Uterus (tissue), 4 donors: ENCODE results near the gene GUF1. TPM values are rescaled to one million over a fixed set of nuclear protein-coding genes. Genes with fewer than 3 reads are reported as not detected.

ENCODE experiments used
- DNase-seq, 2 donors: peaks; one replicate each; pipeline ENCODE4 v3.0.0-alpha.2; 2019 to 2020
- H3K27ac ChIP-seq, 2 donors: fragments of 200-600 bp; sonication (generic); 1 replicate in 1 of 2; 2 replicates in 1 of 2; pipeline ENCODE4 v1.5.1; 2016 to 2018
- H3K27me3 ChIP-seq, 2 donors: fragments of 200-600 bp; sonication (generic); one replicate each; pipeline ENCODE4 v1.5.1; 2018 to 2019; ENCODE audit warnings: control low read depth in 1 of 2
- H3K36me3 ChIP-seq, 2 donors: fragments of 200-600 bp; sonication (generic); one replicate each; pipeline ENCODE4 v1.5.1; 2019; ENCODE audit warnings: control low read depth in 1 of 2
- H3K4me1 ChIP-seq, 2 donors: fragments of 200-600 bp; sonication (generic); one replicate each; pipeline ENCODE4 v1.5.1; 2018 to 2019; ENCODE audit warnings: control low read depth in 1 of 2
- H3K4me3 ChIP-seq, 2 donors: fragments of 200-600 bp; sonication (generic); 1 replicate in 1 of 2; 2 replicates in 1 of 2; pipeline ENCODE4 v1.5.1; 2018 to 2019; ENCODE audit warnings: mild to moderate bottlenecking in 1 of 2
- H3K9me3 ChIP-seq, 2 donors: fragments of 200-600 bp; sonication (generic); one replicate each; pipeline ENCODE4 v1.5.1; 2019; ENCODE audit warnings: control low read depth in 1 of 2
- POLR2A ChIP-seq, 2 donors: fragments of 450-650 bp; IDR thresholded peaks; one replicate each; pipeline ENCODE4 v1.6.1; 2016; ENCODE audit warnings: antibody characterized with exemption in 2 of 2, mild to moderate bottlenecking in 1 of 2, moderate library complexity in 1 of 2
- intact Hi-C: fragments of 100-400 bp; cut with DNase I; formaldehyde crosslinking; loops from one replicate; pipeline ENCODE4 v1.15.1; 2023; ENCODE audit warnings: low total_unique reads
- total RNA-seq, 4 donors: library from RNA; depleted of rRNA in 3 of 4; stranded (reverse); fragments of >200 nt in 3 of 4; gene quantifications; one replicate each; pipeline versions ENCODE4 v1.1.0 to v1.2.4, GENCODE V29; 2014 to 2023
- TF ChIP-seq, protein P1 (sequence below), 4 experiments: fragments of 200-600 bp in 2 of 4; fragments of 450-650 bp in 2 of 4; sonication (generic) in 2 of 4; IDR thresholded peaks; one replicate each; pipeline ENCODE4 v1.5.1; 2016 to 2019; ENCODE audit warnings: antibody characterized with exemption in 4 of 4, mild to moderate bottlenecking in 2 of 4, moderate library complexity in 1 of 4
- donor health status: DM: yes; HTN: yes; CAD: no.

The GUF1 gene
- total RNA-seq, 4 donors from 2014 or later, result 3.8 to 32.3 (median 19.0) TPM

DNA sequence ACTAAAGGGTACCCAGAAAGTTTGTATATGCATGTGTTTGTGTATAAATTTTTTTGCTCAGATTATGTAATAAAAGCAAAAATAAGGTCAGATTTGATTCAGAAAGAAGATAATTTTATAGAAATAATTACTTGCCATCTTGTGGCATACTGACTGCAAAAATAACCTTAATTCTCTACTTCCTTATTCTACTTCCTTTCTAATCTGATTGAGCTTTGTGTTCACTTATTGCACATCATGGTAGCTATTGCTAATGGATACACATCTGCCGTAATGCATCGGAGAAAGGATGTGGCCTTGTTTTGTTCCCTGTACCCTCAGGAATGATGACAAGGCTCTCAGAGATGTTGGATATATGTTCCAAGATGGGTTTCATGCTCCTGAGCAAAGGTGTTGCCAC is 58.7 kb downstream of the GUF1 start:
- DNase-seq, result no peak
- intact Hi-C loops, result no loop called here
- H3K4me1 ChIP-seq, result no peaks in the 10 kb centered on the region
- H3K9me3 ChIP-seq, result no peaks in the 10 kb centered on the region
- no peaks in the 10 kb centered on the region for H3K36me3 ChIP-seq
- no peak overlapping the region for H3K4me3 ChIP-seq
- TF ChIP-seq, protein P1, sequence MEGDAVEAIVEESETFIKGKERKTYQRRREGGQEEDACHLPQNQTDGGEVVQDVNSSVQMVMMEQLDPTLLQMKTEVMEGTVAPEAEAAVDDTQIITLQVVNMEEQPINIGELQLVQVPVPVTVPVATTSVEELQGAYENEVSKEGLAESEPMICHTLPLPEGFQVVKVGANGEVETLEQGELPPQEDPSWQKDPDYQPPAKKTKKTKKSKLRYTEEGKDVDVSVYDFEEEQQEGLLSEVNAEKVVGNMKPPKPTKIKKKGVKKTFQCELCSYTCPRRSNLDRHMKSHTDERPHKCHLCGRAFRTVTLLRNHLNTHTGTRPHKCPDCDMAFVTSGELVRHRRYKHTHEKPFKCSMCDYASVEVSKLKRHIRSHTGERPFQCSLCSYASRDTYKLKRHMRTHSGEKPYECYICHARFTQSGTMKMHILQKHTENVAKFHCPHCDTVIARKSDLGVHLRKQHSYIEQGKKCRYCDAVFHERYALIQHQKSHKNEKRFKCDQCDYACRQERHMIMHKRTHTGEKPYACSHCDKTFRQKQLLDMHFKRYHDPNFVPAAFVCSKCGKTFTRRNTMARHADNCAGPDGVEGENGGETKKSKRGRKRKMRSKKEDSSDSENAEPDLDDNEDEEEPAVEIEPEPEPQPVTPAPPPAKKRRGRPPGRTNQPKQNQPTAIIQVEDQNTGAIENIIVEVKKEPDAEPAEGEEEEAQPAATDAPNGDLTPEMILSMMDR (IDR thresholded peaks at IDR 0.05), result no peak
- no peak for TF ChIP-seq POLR2A (IDR thresholded peaks at IDR 0.05)
- H3K27ac ChIP-seq, result no peak overlapping the region
- no peaks in the 10 kb centered on the region for H3K27me3 ChIP-seq

DNA sequence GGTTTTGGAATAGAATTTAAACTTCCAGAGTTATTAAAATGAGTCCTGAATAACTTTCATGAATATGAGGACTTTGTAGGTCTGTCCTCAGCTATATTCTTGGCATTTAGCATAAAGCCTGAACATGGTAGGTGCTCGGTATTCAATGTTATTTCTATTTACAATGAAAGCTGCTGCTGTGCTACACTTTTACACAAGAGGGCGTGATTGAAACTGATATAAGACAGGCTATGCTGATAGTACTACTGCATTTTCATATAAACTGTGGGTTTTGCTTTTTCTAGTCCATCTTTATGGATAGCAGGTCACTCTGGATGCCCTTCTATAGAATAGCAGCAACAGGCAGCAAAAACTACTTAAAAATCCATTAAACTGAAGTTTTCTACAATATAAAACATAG is 60.4 kb downstream of the GUF1 start:
- H3K4me1 ChIP-seq, result no peaks in the 10 kb centered on the region

DNA sequence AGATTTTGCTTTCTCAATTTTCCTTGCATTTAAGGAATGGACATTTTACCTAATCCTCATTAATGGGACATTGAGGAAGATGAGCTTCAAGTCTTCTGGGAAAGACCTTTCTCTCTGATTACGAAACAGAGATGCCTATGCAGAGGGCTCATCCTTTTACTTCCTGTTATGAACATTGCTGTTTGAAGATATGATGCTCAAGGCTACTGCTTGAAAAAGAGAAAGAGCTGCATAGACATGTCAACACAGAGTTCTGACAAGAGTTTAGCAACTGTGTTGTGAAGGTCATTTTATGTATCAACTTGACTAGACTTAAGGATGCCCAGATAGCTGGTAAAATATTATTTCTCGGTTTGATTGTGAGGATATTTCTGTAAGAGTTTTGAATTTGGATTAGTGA is 62.0 kb downstream of the GUF1 start:
- Histone ChIP-seq H3K9me3 (no peaks in the 10 kb centered on the region), H3K4me3 (no peak overlapping the region), H3K27ac (no peak overlapping the region), H3K36me3 (no peaks in the 10 kb centered on the region), H3K27me3 (no peaks in the 10 kb centered on the region), H3K4me1 (no peaks in the 10 kb centered on the region)
- DNase-seq, result no peak
- TF ChIP-seq, protein P1 (IDR thresholded peaks at IDR 0.05), result no peak
- TF ChIP-seq POLR2A (IDR thresholded peaks at IDR 0.05), result no peak
- intact Hi-C loops, result no loop called here

More for the DNA sequence above, 60.4 kb downstream of the GUF1 start:
- no peak overlapping the region for H3K4me3 ChIP-seq
- no peaks in the 10 kb centered on the region for H3K36me3 ChIP-seq
- intact Hi-C loops, result no loop called here
- no peak for DNase-seq
- no peaks in the 10 kb centered on the region for H3K9me3 ChIP-seq
- no peaks in the 10 kb centered on the region for H3K27me3 ChIP-seq
- TF ChIP-seq, protein P1 (IDR thresholded peaks at IDR 0.05), result no peak
- TF ChIP-seq POLR2A (IDR thresholded peaks at IDR 0.05), result no peak
- H3K27ac ChIP-seq, result no peak overlapping the region

Other genes with a start within 250 kb of the GUF1 start
- 1 to 10 TPM in 3 of 4 donors, under 1 TPM in 1; 0.51 to 3.9 (median 2.5) TPM for gene KCTD8, start 229.6 kb upstream of the GUF1 start, total RNA-seq
- 1 to 10 TPM in 1 of 4 donors, under 1 TPM in 1, not detected in 2; 0.98 to 4.6 TPM for gene YIPF7, start 26.8 kb upstream of the GUF1 start, total RNA-seq
- 10 to 100 TPM in 3 of 4 donors, 1 to 10 TPM in 1; 5.9 to 53.6 (median 22.5) TPM for gene GNPDA2, start 48.1 kb downstream of the GUF1 start, total RNA-seq